GM23338 (cell line): ENCODE results near the gene CSF2RB. TPM values are rescaled to one million over a fixed set of nuclear protein-coding genes. Genes with fewer than 3 reads are reported as not detected.

Experiments
- ATAC-seq: fragments of 200-7000 bp; cut with Tn5 transposase; 3 replicates; pipeline ENCODE4 v1.9.1; 2020
- DNase-seq: peaks from one replicate; pipeline ENCODE4 v3.0.0-alpha.2; 2015; ENCODE audit warnings: low spot score
- H2AFZ ChIP-seq: fragments of 200-600 bp; sonication (generic); 2 replicates; pipeline ENCODE4 v1.8.0; 2016; ENCODE audit warnings: antibody characterized with exemption, mild to moderate bottlenecking, moderate library complexity
- H3F3A ChIP-seq: fragments of 200-600 bp; sonication (generic); replicated peaks from 2 replicates; pipeline ENCODE4 v1.8.0; 2017; ENCODE audit warnings: antibody characterized with exemption, mixed run types, low read depth
- H3K27ac ChIP-seq: fragments of 200-600 bp; sonication (generic); 2 replicates; pipeline ENCODE4 v1.6.1; 2016; ENCODE audit warnings: low read depth
- H3K27me3 ChIP-seq: fragments of 200-600 bp; sonication (generic); 2 replicates; pipeline ENCODE4 v1.8.0; 2016; ENCODE audit warnings: mild to moderate bottlenecking, mixed run types, moderate library complexity; ENCODE audit not compliant: insufficient read depth
- H3K36me3 ChIP-seq: fragments of 200-600 bp; sonication (generic); 2 replicates; pipeline ENCODE4 v1.8.0; 2016; ENCODE audit warnings: mild to moderate bottlenecking; ENCODE audit not compliant: insufficient read depth
- H3K4me1 ChIP-seq: fragments of 200-600 bp; sonication (generic); 2 replicates; pipeline ENCODE4 v1.8.0; 2016; ENCODE audit warnings: mild to moderate bottlenecking, moderate library complexity; ENCODE audit not compliant: insufficient read depth
- H3K4me2 ChIP-seq: fragments of 200-600 bp; sonication (generic); 2 replicates; pipeline ENCODE4 v1.7.1; 2017; ENCODE audit warnings: mixed run types
- H3K4me3 ChIP-seq: fragments of 200-600 bp; sonication (generic); 2 replicates; pipeline ENCODE4 v1.6.1; 2016; ENCODE audit warnings: mixed run types
- H3K79me2 ChIP-seq: fragments of 200-600 bp; sonication (generic); replicated peaks from 2 replicates; pipeline ENCODE4 v1.8.0; 2017; ENCODE audit warnings: mild to moderate bottlenecking; ENCODE audit not compliant: insufficient read depth
- H3K9me2 ChIP-seq: fragments of 200-600 bp; sonication (generic); 2 replicates; pipeline ENCODE4 v1.8.0; 2017; ENCODE audit not compliant: insufficient read depth
- H4K20me1 ChIP-seq: fragments of 200-600 bp; sonication (generic); replicated peaks from 2 replicates; pipeline ENCODE4 v1.8.0; 2017; ENCODE audit warnings: mild to moderate bottlenecking; ENCODE audit not compliant: insufficient read depth
- H3K27ac Mint-ChIP-seq: 2 replicates; pipeline ENCODE4 v1.8.0; 2020; ENCODE audit warnings: inconsistent platforms, mild to moderate bottlenecking, moderate library complexity, mixed read lengths
- H3K27me3 Mint-ChIP-seq: 3 replicates; pipeline ENCODE4 v1.8.0; 2022; ENCODE audit warnings: low read depth, mild to moderate bottlenecking, moderate library complexity, mixed read lengths, inconsistent platforms; ENCODE audit not compliant: insufficient read depth, poor library complexity
- H3K36me3 Mint-ChIP-seq: 3 replicates; pipeline ENCODE4 v1.8.0; 2021; ENCODE audit warnings: low read depth, mild to moderate bottlenecking, inconsistent platforms, moderate library complexity, mixed read lengths
- H3K4me1 Mint-ChIP-seq: 3 replicates; pipeline ENCODE4 v1.8.0; 2020; ENCODE audit warnings: mild to moderate bottlenecking, inconsistent platforms, mixed read lengths
- H3K4me3 Mint-ChIP-seq: 3 replicates; pipeline ENCODE4 v1.8.0; 2021; ENCODE audit warnings: moderate library complexity, mild to moderate bottlenecking, inconsistent platforms, mixed read lengths
- H3K9me3 Mint-ChIP-seq: 3 replicates; pipeline ENCODE4 v1.8.0; 2020; ENCODE audit warnings: moderate library complexity, mild to moderate bottlenecking, inconsistent platforms, mixed read lengths
- CREB1 ChIP-seq: fragments of 250-450 bp; sonication (Bioruptor Pico); IDR thresholded peaks from 2 replicates; pipeline ENCODE4 v1.5.0; 2020; ENCODE audit warnings: low read depth, mild to moderate bottlenecking, moderate library complexity
- EZH2 ChIP-seq: fragments of 200-600 bp; sonication (generic); IDR thresholded peaks from one replicate; pipeline ENCODE4 v1.8.0; 2017; ENCODE audit warnings: antibody characterized with exemption, mild to moderate bottlenecking, low read depth; ENCODE audit not compliant: unreplicated experiment
- EZH2phosphoT487 ChIP-seq: fragments of 200-600 bp; sonication (generic); IDR thresholded peaks from one replicate; pipeline ENCODE4 v1.8.1; 2018; ENCODE audit warnings: antibody characterized with exemption; ENCODE audit not compliant: unreplicated experiment
- JUNB ChIP-seq: IDR thresholded peaks from one replicate; pipeline ENCODE4 v1.6.1; 2016; ENCODE audit warnings: antibody characterized with exemption; ENCODE audit not compliant: unreplicated experiment
- NANOG ChIP-seq: IDR thresholded peaks from 2 replicates; pipeline ENCODE4 v1.6.1; 2016; ENCODE audit warnings: antibody characterized with exemption, borderline replicate concordance
- POLR2AphosphoS5 ChIP-seq: IDR thresholded peaks from 2 replicates; pipeline ENCODE4 v1.6.1; 2016; ENCODE audit warnings: antibody characterized with exemption, low read depth
- REST ChIP-seq: IDR thresholded peaks from one replicate; pipeline ENCODE4 v1.6.1; 2018; ENCODE audit warnings: antibody characterized with exemption; ENCODE audit not compliant: unreplicated experiment
- STAT1 ChIP-seq: IDR thresholded peaks from one replicate; pipeline ENCODE4 v1.6.1; 2016; ENCODE audit warnings: antibody characterized with exemption; ENCODE audit not compliant: unreplicated experiment
- ZNF114 ChIP-seq: fragments of 250-450 bp; sonication (Bioruptor Pico); IDR thresholded peaks from 2 replicates; pipeline ENCODE4 v1.5.0; 2020; ENCODE audit warnings: mild to moderate bottlenecking, moderate library complexity
- ZNF331 ChIP-seq: fragments of 250-450 bp; sonication (Bioruptor Pico); IDR thresholded peaks from 2 replicates; pipeline ENCODE4 v1.5.0; 2020; ENCODE audit warnings: low read depth, mild to moderate bottlenecking, moderate library complexity
- polyA plus RNA-seq: library from polyadenylated mRNA; unstranded; fragments of >200 nt; fragmentation: Nextera tagmentation; extraction: Ambion mirVana; gene quantifications from 2 replicates; pipeline ENCODE4 v1.2.1, GENCODE V29; 2016
- total RNA-seq: library from RNA; depleted of rRNA; stranded (reverse); fragments of >200 nt; shearing (Covaris generic); gene quantifications from 2 replicates; pipeline ENCODE4 v1.2.3, GENCODE V29; 2014
- TF ChIP-seq, protein P1 (sequence below): IDR thresholded peaks from 2 replicates; pipeline ENCODE4 v1.6.1; 2016; ENCODE audit warnings: antibody characterized with exemption

CSF2RB gene
- total and polyA plus RNA-seq, 2 experiments from 2014 or later: not detected

- Mint-ChIP-seq H3K36me3 (no peaks in the 10 kb centered on the region), H3K27me3 (peaks cover 9% of the 10 kb centered on the region), H3K4me1 (peaks cover 3% of the 10 kb centered on the region; the same call in 1 of the 3 replicates), H3K27ac (no peak overlapping the region), H3K9me3 (no peaks in the 10 kb centered on the region; the same call in 2 of the 3 replicates), H3K4me3 (no peak overlapping the region)
- no peak for ATAC-seq
- Histone ChIP-seq H3K4me3 (no peak overlapping the region), H3K4me1 (no peaks in the 10 kb centered on the region), H3K9me2 (no peaks in the 10 kb centered on the region), H3F3A (no peaks in the 10 kb centered on the region), H4K20me1 (no peaks in the 10 kb centered on the region), H2AFZ (no peak overlapping the region), H3K79me2 (no peaks in the 10 kb centered on the region), H3K27me3 (no peaks in the 10 kb centered on the region), H3K4me2 (no peak overlapping the region), H3K36me3 (no peaks in the 10 kb centered on the region), H3K27ac (no peak overlapping the region)
- DNase-seq: no peak
- TF ChIP-seq EZH2phosphoT487: no peak
- no peak for TF ChIP-seq STAT1
- TF ChIP-seq ZNF114 (CRISPR knock-in tag): no peak
- no peak for TF ChIP-seq NANOG
- TF ChIP-seq REST: no peak
- no peak for TF ChIP-seq JUNB
These were observed 21.2 kb downstream of the CSF2RB start for GRCh38 chr22:36934418-36935312.

- DNase-seq: no peak
- Histone ChIP-seq H3K27ac (no peak overlapping the region), H4K20me1 (no peaks in the 10 kb centered on the region), H3K79me2 (no peaks in the 10 kb centered on the region), H3K4me1 (no peaks in the 10 kb centered on the region), H2AFZ (no peak overlapping the region), H3K36me3 (no peaks in the 10 kb centered on the region), H3K9me2 (peaks cover 2% of the 10 kb centered on the region; the same call in 1 of the 2 replicates), H3F3A (no peaks in the 10 kb centered on the region), H3K27me3 (no peaks in the 10 kb centered on the region), H3K4me3 (no peak overlapping the region), H3K4me2 (no peak overlapping the region)
- ATAC-seq: no peak
- Mint-ChIP-seq H3K27ac (no peak overlapping the region), H3K36me3 (no peaks in the 10 kb centered on the region), H3K4me3 (no peak overlapping the region), H3K27me3 (peaks cover 9% of the 10 kb centered on the region), H3K9me3 (no peaks in the 10 kb centered on the region; the same call in 2 of the 3 replicates), H3K4me1 (peaks cover 3% of the 10 kb centered on the region; the same call in 1 of the 3 replicates)
- TF ChIP-seq, protein P1, sequence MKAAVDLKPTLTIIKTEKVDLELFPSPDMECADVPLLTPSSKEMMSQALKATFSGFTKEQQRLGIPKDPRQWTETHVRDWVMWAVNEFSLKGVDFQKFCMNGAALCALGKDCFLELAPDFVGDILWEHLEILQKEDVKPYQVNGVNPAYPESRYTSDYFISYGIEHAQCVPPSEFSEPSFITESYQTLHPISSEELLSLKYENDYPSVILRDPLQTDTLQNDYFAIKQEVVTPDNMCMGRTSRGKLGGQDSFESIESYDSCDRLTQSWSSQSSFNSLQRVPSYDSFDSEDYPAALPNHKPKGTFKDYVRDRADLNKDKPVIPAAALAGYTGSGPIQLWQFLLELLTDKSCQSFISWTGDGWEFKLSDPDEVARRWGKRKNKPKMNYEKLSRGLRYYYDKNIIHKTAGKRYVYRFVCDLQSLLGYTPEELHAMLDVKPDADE: no peak
- no peak for TF ChIP-seq CREB1 (CRISPR knock-in tag)
- no peak for TF ChIP-seq POLR2AphosphoS5
- no peak for TF ChIP-seq JUNB
- no peak for TF ChIP-seq REST
- no peak for TF ChIP-seq ZNF331 (CRISPR knock-in tag)
- no peak for TF ChIP-seq NANOG
- no peak for TF ChIP-seq EZH2
- no peak for TF ChIP-seq STAT1
These were observed 21.8 kb downstream of the CSF2RB start for GRCh38 chr22:36935313-36935610.
